Muscle of arm (tissue), 12 donors: ENCODE results near the gene FBLN2. TPM values are rescaled to one million over a fixed set of nuclear protein-coding genes. Genes with fewer than 3 reads are reported as not detected.

Experiments used
- DNase-seq: peaks from one replicate; pipeline ENCODE4 v3.0.0-alpha.2; 2013
- polyA plus RNA-seq, 12 donors: library from polyadenylated mRNA; unstranded; fragments of 120-200 nt; gene quantifications; one replicate each; pipeline ENCODE4 v1.2.1, GENCODE V29; 2013; ENCODE audit not compliant: insufficient read length in 12 of 12

FBLN2 gene
- polyA plus RNA-seq, 12 donors, result 24.1 to 106 (median 44.3) TPM; not detected in 1

GRCh38 chr3:13598926-13599886 lies 50.3 kb downstream of the FBLN2 start:
- DNase-seq, result no peak

DNA sequence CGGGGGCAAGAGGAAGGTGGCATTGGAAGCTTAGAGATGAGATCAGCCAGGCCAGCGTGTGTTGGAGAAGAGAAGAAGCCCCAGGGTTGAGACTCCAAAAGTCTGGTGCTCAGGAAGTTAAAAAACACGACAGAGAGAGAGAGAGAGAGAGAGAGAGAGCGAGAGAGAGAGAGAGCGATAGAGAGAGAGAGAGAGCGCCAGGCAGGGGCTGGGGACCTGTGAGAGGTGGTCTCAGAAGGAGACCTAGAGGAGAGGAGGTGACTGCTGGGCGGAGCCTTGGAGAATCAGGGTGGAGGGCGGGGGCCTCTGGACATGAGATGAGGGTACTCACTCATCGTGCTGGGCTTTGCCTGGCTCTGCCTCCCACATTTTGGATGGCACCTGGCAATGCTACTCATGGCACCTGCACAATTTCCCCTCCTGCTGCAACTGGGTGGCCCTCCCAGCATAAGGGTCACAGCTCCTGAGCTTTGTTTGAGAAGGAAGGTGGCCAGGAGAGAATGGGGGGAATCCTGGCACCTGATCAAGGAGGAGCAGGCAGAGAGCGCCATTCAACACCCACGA lies 51.0 kb downstream of the FBLN2 start:
- DNase-seq, result no peak

- DNase-seq, result peak; percentile 37
These were observed 52.2 kb downstream of the FBLN2 start for GRCh38 chr3:13600950-13601691.

DNA sequence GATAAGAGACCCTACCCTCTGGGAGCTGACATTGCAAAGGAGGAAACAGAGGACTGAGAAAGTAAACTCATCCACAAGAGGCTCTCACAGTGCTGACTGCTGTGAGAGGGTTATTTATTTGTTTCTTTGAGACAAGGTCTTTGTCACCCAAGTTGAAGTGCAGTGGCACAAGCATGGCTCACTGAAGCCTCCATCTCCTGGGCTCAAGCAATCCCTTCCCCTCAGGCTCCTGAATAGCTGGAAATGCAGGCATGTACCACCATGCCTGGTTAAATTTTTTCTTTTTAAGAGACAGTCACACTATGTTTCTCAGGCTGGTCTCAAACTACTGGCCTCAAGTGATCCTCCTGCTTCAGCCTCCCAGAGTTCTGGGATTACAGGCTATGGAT lies 52.8 kb downstream of the FBLN2 start:
- DNase-seq, result no peak

DNA sequence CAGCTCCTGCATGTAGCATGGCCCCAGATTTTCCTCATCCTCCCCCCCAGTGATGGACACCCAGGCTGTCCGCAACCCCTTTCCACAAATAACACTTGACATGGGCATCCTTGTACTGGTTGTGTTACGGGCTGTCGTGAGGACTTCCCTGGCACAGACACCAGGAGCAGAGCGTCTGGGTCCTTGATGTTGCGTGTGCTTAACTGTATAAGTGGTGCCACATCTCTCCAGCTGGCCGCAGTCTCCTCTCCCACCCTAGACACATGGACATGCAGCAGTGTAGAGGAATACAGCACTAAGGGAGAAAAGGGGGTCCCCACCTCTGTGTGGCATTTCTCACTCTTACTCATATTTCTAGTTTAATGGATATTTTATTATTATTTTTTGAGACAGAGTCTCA lies 56.6 kb downstream of the FBLN2 start:
- no peak for DNase-seq

- no peak for DNase-seq
These were observed 59.1 kb downstream of the FBLN2 start for GRCh38 chr3:13607821-13608597.

- no peak for DNase-seq
These were observed 60.2 kb downstream of the FBLN2 start for GRCh38 chr3:13608969-13609725.

DNA sequence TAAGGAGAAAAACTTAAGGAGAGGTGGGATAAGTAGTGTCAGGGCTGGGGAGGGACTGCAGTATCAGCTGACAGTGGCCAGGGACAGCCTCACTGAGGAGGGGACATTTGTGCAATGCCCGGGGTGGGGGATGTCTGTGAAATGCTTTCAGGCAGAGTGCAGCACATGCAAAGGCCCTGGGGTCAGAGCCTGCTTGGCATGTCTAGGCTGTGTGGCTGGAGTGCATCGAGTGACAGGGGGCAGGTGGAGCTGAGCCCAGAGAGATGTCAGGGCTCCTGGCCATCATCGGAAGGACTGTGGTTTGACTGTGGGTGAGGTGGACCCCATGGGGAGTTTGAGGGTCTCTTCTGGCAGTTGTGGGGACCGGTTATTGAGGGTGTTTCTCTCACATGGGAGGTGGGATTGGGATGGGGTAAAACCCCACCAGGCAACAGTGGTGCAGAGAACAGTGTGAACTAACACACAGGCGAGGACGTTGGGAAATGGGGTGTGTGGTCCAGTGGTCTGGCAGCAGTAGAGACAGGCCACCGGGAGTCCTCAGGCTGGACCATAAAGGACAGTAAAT lies 61.2 kb downstream of the FBLN2 start:
- DNase-seq, result no peak

GRCh38 chr3:13611221-13611620 lies 62.3 kb downstream of the FBLN2 start:
- DNase-seq, result no peak

DNA sequence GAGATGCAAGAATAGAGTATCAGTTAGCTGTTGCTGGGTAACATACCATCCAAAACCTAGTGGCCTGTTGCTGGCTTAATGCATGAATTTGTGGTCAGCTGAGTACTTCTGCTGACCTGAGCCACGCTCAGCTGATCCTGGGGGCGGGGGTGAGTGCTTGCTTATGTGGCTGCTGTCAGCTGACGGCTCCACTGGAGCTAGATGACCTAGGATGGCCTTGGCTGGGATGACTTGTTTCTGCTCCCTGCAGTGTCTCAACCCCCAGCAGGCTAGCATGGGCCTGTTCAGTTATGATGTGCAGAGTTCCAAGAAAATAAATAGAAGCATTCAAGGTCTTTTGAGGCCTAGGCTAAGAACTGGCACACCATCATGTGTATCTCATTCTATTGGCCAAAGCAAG lies 63.9 kb downstream of the FBLN2 start:
- no peak for DNase-seq

DNA sequence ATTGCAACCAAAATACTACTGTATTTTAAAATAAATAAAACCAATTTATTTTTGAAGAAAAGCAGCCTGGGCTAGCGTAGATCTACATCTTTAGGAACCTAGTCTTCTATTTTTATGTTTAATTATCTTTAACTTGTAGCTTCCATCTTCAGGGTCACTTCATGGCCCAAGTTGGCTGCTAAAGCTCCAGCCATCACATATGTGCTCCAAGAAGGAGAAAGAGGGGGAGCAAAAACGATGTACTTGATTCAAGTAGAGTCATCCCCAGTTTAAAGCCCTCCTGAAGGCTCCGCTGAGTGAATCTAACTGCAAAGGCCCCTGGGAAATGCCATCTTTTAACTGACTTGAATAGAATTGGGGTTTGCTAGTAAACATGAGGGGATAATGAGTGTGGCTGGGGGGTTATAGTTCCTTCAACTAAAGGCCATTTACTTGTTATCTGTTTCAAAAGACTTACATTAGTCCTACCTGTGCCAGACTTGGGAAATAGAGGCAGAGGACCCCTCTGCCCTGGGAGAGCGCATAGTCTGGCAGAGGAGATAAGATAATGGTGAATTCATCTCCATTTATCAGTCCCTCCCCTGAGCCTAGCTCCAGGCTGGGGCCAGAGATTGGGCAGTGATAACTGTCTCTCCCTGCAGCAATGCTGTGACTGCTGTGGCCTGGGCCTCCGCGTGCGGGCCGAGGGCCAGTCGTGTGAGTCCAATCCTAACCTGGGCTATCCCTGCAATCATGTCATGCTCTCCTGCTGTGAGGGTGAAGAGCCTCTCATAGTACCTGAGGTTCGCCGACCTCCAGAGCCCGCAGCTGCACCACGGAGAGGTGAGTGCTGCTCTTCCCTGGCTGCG lies 64.6 kb downstream of the FBLN2 start:
- DNase-seq, result no peak

- no peak for DNase-seq
These were observed 65.7 kb downstream of the FBLN2 start for GRCh38 chr3:13614607-13615006.

DNA sequence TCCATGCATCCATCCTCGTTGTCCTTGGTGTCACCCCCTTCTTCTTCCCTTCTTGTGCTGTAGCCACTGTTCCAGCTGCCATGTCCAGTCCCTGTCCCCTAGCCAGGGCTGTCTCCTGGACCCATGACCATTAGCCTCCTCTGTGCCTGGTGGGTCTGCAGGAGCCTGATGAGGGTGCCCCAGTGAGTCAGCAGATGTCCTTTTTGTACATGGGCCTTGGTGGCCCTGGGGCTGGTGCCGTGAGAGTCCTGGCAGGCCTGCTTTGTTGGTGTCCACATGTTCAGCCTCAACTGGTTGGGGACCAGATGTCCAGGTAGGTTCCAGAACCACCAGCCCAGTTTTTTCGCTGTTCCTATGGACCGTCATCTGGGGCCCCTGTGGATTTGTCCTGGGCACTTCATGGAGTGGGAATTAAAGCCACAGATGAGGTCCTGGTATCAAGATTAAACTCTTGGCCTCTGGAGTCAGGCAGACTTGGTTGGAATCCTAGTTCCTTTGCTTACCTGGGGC lies 66.1 kb downstream of the FBLN2 start:
- no peak for DNase-seq

DNA sequence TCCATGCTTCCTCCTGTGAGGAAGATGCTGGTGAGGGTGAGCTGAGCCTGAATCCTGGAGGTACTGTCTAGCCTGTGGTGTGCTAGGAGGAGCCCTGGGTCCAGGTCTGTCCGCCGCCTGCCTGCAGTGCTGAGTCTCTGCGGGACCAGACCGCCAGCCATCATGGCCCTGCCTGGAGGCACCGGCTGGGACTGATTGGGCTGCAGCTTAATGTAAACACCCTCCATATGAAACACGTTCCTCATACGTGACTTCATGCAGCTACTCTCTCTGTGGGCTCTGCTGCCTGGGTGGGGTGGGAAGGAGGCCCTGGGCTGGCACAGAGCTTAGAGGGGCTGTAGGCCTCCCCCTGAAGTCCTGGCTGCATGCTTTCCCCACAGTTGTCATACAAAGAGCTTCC lies 67.4 kb downstream of the FBLN2 start:
- no peak for DNase-seq

DNA sequence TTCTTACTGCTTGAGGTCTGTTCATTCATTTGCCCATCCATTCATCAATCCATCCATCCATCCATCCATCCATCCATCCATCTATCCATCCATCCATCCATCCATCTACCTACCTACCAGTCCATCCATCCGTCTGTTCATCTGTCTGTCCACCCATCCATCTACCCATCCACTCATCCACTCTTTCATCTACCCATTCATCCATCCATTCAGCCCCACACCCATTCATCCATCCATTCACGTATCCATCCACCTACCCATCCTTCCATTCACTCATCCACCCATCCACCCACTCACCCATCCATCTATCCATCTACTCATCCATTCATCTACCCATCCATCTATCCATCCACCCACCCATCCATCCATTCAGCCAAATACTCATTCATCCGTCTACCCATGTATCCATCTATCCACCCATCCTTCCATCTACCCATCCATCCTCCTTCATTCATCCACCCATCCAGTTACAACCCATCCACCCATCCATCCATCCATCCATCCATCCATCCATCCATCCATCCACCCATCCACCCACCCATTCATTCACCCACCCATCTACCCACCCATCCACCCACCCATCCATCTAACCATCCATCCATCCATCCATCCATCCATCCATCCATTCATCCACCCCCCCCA lies 68.3 kb downstream of the FBLN2 start:
- no peak for DNase-seq

DNA sequence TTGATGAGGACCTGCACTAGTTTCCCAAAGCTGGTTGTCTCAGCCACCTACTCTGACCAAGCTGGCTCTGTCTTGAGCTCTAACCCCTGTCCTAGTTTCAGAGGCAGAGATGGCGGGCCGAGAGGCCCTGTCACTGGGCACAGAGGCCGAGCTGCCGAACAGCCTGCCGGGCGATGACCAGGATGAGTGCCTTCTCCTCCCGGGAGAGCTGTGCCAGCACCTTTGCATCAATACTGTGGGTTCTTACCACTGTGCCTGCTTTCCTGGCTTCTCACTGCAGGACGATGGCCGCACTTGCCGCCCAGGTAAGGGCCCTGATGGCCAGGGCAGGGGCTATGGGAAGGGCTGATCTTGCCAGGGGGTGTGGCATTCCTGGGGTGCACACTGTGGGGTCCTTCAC lies 69.1 kb downstream of the FBLN2 start:
- no peak for DNase-seq

DNA sequence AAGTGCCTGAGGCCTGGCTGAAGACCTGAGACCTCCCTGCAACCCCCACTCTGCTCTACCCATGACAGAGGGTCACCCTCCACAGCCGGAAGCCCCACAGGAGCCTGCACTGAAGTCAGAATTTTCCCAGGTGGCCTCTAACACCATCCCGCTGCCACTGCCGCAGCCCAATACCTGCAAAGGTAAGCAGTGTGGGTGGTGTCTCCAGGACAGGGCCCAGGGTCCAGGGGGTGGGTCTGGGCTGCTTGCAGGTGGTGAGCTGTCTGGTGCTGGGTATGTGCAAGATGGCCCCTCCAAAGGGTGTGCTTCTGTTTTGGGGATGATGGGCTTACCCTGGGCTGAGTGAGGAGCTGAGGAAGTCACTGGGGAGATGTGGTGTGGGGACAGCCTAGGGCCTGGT lies 69.9 kb downstream of the FBLN2 start:
- no peak for DNase-seq

DNA sequence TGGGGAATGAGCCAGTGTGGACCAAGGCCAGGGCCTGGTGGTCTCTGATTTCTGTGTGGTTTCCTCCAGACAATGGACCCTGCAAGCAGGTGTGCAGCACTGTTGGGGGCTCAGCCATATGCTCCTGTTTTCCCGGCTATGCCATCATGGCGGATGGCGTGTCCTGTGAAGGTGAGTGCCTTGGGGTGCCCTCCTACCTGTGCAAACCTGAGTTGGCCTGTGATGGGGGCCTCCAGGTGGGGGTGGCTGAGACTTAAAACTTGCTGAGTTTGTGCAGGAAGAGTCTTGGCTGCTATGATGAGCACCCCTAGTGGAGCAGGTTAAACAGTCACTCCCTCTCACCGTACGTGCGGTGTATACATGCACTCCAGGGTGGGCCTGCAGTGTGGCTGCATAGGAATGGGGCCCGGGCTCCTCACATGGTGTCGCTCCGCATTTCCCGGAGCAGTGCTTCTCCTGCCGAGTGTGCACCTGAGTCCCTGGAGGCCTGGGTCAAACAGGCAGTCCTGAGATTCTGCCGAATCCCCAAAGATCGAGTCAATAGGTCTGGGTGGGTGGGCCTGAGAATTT lies 70.8 kb downstream of the FBLN2 start:
- no peak for DNase-seq

GRCh38 chr3:13620281-13620680 lies 71.4 kb downstream of the FBLN2 start:
- DNase-seq, result no peak
